ENCODE measurements around the gene PLCH1.
A peak's percentile ranks its signal among the peaks of the same experiment; 100 is the strongest.

GRCh38 chr3:155420881-155421486 lies 323.9 kb downstream of the PLCH1 start:
- TF ChIP-seq, protein P1, sequence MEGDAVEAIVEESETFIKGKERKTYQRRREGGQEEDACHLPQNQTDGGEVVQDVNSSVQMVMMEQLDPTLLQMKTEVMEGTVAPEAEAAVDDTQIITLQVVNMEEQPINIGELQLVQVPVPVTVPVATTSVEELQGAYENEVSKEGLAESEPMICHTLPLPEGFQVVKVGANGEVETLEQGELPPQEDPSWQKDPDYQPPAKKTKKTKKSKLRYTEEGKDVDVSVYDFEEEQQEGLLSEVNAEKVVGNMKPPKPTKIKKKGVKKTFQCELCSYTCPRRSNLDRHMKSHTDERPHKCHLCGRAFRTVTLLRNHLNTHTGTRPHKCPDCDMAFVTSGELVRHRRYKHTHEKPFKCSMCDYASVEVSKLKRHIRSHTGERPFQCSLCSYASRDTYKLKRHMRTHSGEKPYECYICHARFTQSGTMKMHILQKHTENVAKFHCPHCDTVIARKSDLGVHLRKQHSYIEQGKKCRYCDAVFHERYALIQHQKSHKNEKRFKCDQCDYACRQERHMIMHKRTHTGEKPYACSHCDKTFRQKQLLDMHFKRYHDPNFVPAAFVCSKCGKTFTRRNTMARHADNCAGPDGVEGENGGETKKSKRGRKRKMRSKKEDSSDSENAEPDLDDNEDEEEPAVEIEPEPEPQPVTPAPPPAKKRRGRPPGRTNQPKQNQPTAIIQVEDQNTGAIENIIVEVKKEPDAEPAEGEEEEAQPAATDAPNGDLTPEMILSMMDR (IDR thresholded peaks at IDR 0.05; ENCODE audit: control extremely low read depth in 1 of 3, insufficient read depth in 1 of 3, low read depth in 1 of 3, low read length in 3 of 3), result peak in 2 of 3 experiments; percentile 39 to 86; a peak in 3 of 4 replicates
- no peak for TF ChIP-seq CHD2 (IDR thresholded peaks at IDR 0.05; ENCODE audit: low read length)
- no peak for TF ChIP-seq POLR2A (IDR thresholded peaks at IDR 0.05; ENCODE audit: control extremely low read depth in 1 of 2, low read depth in 2 of 2, low read length in 2 of 2)
- TF ChIP-seq YY1 (IDR thresholded peaks at IDR 0.05; ENCODE audit: low read depth, low read length), result no peak
- no peak for TF ChIP-seq CEBPB (IDR thresholded peaks at IDR 0.05; ENCODE audit: low read depth, low read length)
- TF ChIP-seq TCF12 (IDR thresholded peaks at IDR 0.05; ENCODE audit: low read depth, low read length), result no peak
- TF ChIP-seq, protein P2, sequence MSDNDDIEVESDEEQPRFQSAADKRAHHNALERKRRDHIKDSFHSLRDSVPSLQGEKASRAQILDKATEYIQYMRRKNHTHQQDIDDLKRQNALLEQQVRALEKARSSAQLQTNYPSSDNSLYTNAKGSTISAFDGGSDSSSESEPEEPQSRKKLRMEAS (IDR thresholded peaks at IDR 0.05), result no peak
- no peak for TF ChIP-seq NRF1 (IDR thresholded peaks at IDR 0.05; ENCODE audit: low read depth, low read length)
- TF ChIP-seq EZH2 (IDR thresholded peaks at IDR 0.05; ENCODE audit: low read depth, low read length, severe bottlenecking), result no peak
- TF ChIP-seq JUN (IDR thresholded peaks at IDR 0.05; ENCODE audit: low read depth, low read length), result no peak
- no peak for TF ChIP-seq POLR2AphosphoS5 (IDR thresholded peaks at IDR 0.05; ENCODE audit: low read depth, low read length)
- TF ChIP-seq KDM1A (IDR thresholded peaks at IDR 0.05; ENCODE audit: borderline replicate concordance, low read length), result no peak

All from H1 (cell line).